PC-9 (cell line): Measurements from ENCODE around the gene TMPRSS12. TPM values are rescaled to one million over a fixed set of nuclear protein-coding genes. Genes with fewer than 3 reads are reported as not detected.

Source experiments
- BruUV-seq: library from RNA; stranded (reverse); fragments of 400-500 nt; replicated peaks from 2 replicates; lab custom pipeline; 2021; lab: Mats Ljungman, UMichigan
- CTCF ChIA-PET: fragments of 300-600 bp; sonication (Branson Sonifier 250); formaldehyde crosslinking; loops from one replicate; lab custom pipeline; 2022; ENCODE audit warnings: antibody characterized with exemption; lab: Charles Lee
- POLR2A ChIA-PET: fragments of 300-600 bp; sonication (Branson Sonifier 250); formaldehyde crosslinking; loops from one replicate; lab custom pipeline; 2022; ENCODE audit warnings: antibody characterized with exemption; ENCODE audit not compliant: unreplicated experiment; lab: Charles Lee
- DNase-seq, 2 experiments: peaks; one replicate each; pipeline versions ENCODE4 v3.0.0 to v3.0.0-alpha.2; 2015 to 2022; ENCODE audit warnings: mixed read lengths in 1 of 2
- H2AFZ ChIP-seq: fragments of 200-600 bp; sonication (generic); 2 replicates; pipeline ENCODE4 v1.8.1; 2017; ENCODE audit warnings: antibody characterized with exemption
- H3F3A ChIP-seq: fragments of 200-600 bp; sonication (generic); 2 replicates; pipeline ENCODE4 v1.8.1; 2017; ENCODE audit warnings: antibody characterized with exemption, mild to moderate bottlenecking, low read depth; ENCODE audit not compliant: insufficient read depth
- H3K27ac ChIP-seq: fragments of 200-600 bp; sonication (generic); 2 replicates; pipeline ENCODE4 v1.6.1; 2016; ENCODE audit warnings: mixed run types
- H3K27me3 ChIP-seq: fragments of 200-600 bp; sonication (generic); 2 replicates; pipeline ENCODE4 v1.6.1; 2016; ENCODE audit warnings: low read depth, mixed run types; ENCODE audit not compliant: insufficient read depth
- H3K36me3 ChIP-seq: fragments of 200-600 bp; sonication (generic); 2 replicates; pipeline ENCODE4 v1.6.1; 2016; ENCODE audit warnings: low read depth, mixed run types
- H3K4me1 ChIP-seq: fragments of 200-600 bp; sonication (generic); replicated peaks from 2 replicates; pipeline ENCODE4 v1.6.1; 2016; ENCODE audit warnings: mixed run types; ENCODE audit not compliant: insufficient read depth
- H3K4me2 ChIP-seq: fragments of 200-600 bp; sonication (generic); 2 replicates; pipeline ENCODE4 v1.6.1; 2017; ENCODE audit warnings: mixed run types
- H3K4me3 ChIP-seq: fragments of 200-600 bp; sonication (generic); 2 replicates; pipeline ENCODE4 v1.6.1; 2016; ENCODE audit warnings: mixed run types
- H3K79me2 ChIP-seq: fragments of 200-600 bp; sonication (generic); 2 replicates; pipeline ENCODE4 v1.6.1; 2017; ENCODE audit warnings: low read depth, mixed run types
- H3K9me2 ChIP-seq: fragments of 200-600 bp; sonication (generic); 2 replicates; pipeline ENCODE4 v1.8.1; 2017; ENCODE audit warnings: mild to moderate bottlenecking; ENCODE audit not compliant: insufficient read depth
- H3K9me3 ChIP-seq: fragments of 200-600 bp; sonication (generic); 2 replicates; pipeline ENCODE4 v1.8.1; 2016; ENCODE audit warnings: low read depth; ENCODE audit not compliant: insufficient read depth
- H4K20me1 ChIP-seq: fragments of 200-600 bp; sonication (generic); 2 replicates; pipeline ENCODE4 v1.8.1; 2017; ENCODE audit not compliant: insufficient read depth
- CTCF ChIP-seq: fragments of 200-600 bp; sonication (generic); conservative IDR thresholded peaks from 2 replicates; pipeline ENCODE4 v1.6.1; 2017; ENCODE audit warnings: mixed run types, antibody characterized with exemption, mild to moderate bottlenecking, moderate library complexity
- EZH2 ChIP-seq: fragments of 200-600 bp; sonication (generic); IDR thresholded peaks from 2 replicates; pipeline ENCODE4 v1.8.0; 2017; ENCODE audit warnings: antibody characterized with exemption, low read depth
- intact Hi-C: fragments of 100-400 bp; cut with micrococcal nuclease; formaldehyde crosslinking; loops from one replicate; pipeline ENCODE4 v1.10.0; 2022; ENCODE audit not compliant: unreplicated experiment
- total RNA-seq: library from RNA; stranded (reverse); gene quantifications from 2 replicates; pipeline ENCODE4 v1.2.3, GENCODE V29; 2021

TMPRSS12 gene
- total RNA-seq, 1 experiment from 2014 or later = not detected

DNA sequence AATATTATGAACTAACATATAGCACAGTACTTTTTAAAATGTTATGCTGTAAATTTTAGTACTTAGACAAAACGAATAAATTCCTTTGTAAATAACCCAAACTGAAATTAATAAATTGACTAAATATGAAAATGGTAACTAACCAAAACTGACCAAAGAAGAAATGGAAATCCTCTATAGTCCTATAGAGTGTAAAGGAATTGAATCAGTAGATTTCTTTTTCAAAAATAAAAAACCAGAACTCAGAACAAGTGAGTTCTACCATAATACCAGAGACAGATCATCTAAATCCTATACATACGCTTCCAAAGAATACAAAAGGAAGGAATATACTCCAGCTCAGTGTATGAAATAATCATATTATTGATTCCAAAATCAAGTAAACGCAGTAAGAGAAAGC, 39.8 kb downstream of the TMPRSS12 start:
- no peak overlapping the region for H3K4me2 ChIP-seq
- no peaks in the 10 kb centered on the region; the same call in 1 of the 2 replicates for H3K36me3 ChIP-seq
- H3K79me2 ChIP-seq = no peaks in the 10 kb centered on the region
- no TSS peak for BruUV-seq
- H2AFZ ChIP-seq = no peak overlapping the region
- POLR2A ChIA-PET = no interaction called here
- H3K9me2 ChIP-seq = no peaks in the 10 kb centered on the region
- TF ChIP-seq EZH2 = no peak
- H3K9me3 ChIP-seq = no peaks in the 10 kb centered on the region
- no peaks in the 10 kb centered on the region for H3K4me1 ChIP-seq
- H3F3A ChIP-seq = no peaks in the 10 kb centered on the region
- intact Hi-C loops = no loop called here
- no peaks in the 10 kb centered on the region for H4K20me1 ChIP-seq
- H3K4me3 ChIP-seq = no peak overlapping the region
- no peak for DNase-seq
- H3K27me3 ChIP-seq = no peaks in the 10 kb centered on the region
- H3K27ac ChIP-seq = no peak overlapping the region
- CTCF ChIA-PET = no interaction called here

DNA sequence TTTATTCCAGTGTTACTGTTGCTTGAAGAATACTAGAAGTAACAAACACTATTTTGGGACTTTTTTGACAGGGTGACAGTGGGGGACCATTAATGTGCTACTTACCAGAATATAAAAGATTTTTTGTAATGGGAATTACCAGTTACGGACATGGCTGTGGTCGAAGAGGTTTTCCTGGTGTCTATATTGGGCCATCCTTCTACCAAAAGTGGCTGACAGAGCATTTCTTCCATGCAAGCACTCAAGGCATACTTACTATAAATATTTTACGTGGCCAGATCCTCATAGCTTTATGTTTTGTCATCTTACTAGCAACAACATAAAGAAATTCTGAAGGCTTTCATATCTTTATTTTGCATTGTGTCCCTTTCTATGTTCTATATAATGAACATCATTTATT, 44.5 kb downstream of the TMPRSS12 start:
- Histone ChIP-seq H3K27me3 (no peaks in the 10 kb centered on the region), H3K4me1 (no peaks in the 10 kb centered on the region), H3K79me2 (no peaks in the 10 kb centered on the region), H3K9me2 (no peaks in the 10 kb centered on the region), H3K9me3 (no peaks in the 10 kb centered on the region), H3K4me2 (no peak overlapping the region), H3K27ac (no peak overlapping the region), H3F3A (no peaks in the 10 kb centered on the region), H4K20me1 (no peaks in the 10 kb centered on the region), H3K4me3 (no peak overlapping the region), H3K36me3 (no peaks in the 10 kb centered on the region; the same call in 1 of the 2 replicates), H2AFZ (no peak overlapping the region)
- intact Hi-C loops = no loop called here
- BruUV-seq = no TSS peak
- ChIA-PET CTCF (no interaction called here), POLR2A (no interaction called here)
- no peak for TF ChIP-seq CTCF
- no peak for TF ChIP-seq EZH2
- no peak for DNase-seq

- no peak overlapping the region for H2AFZ ChIP-seq
- ChIA-PET POLR2A (no interaction called here), CTCF (no interaction called here)
- H3K4me2 ChIP-seq = no peak overlapping the region
- H3K36me3 ChIP-seq = no peaks in the 10 kb centered on the region
- TF ChIP-seq EZH2 (no peak), CTCF (no peak)
- H4K20me1 ChIP-seq = no peaks in the 10 kb centered on the region
- H3F3A ChIP-seq = no peaks in the 10 kb centered on the region
- H3K27me3 ChIP-seq = no peaks in the 10 kb centered on the region
- intact Hi-C loops = no loop called here
- no peaks in the 10 kb centered on the region for H3K79me2 ChIP-seq
- no peaks in the 10 kb centered on the region for H3K9me2 ChIP-seq
- no TSS peak for BruUV-seq
- no peak for DNase-seq
- no peaks in the 10 kb centered on the region for H3K4me1 ChIP-seq
- no peak overlapping the region for H3K4me3 ChIP-seq
- H3K27ac ChIP-seq = no peak overlapping the region
- H3K9me3 ChIP-seq = no peaks in the 10 kb centered on the region
These were observed 45.9 kb downstream of the TMPRSS12 start for GRCh38 chr12:50888666-50889065.

DNA sequence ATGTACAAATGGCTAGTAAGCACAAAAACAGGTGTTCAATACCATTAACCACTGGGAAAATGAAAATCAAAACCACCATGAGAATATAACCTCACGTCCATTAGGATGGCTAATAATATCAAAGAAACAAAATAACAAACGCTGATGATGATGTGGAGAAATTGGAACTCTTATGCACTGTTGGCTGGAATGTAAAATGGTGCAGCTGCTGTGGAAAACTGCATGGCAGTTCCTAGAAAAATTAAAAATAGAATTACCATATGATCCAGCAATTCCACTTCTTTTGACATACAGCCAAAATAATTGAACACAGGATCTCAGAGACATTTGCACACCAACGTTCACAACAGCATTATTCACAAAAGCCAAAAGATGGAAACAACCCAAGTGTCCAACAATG, 51.5 kb downstream of the TMPRSS12 start:
- Histone ChIP-seq H3K36me3 (no peaks in the 10 kb centered on the region), H2AFZ (no peak overlapping the region), H4K20me1 (no peaks in the 10 kb centered on the region), H3F3A (no peaks in the 10 kb centered on the region), H3K9me2 (peaks cover 3% of the 10 kb centered on the region; the same call in 1 of the 2 replicates), H3K4me2 (no peak overlapping the region), H3K79me2 (no peaks in the 10 kb centered on the region), H3K4me3 (no peak overlapping the region), H3K27ac (no peak overlapping the region), H3K27me3 (no peaks in the 10 kb centered on the region), H3K4me1 (no peaks in the 10 kb centered on the region), H3K9me3 (no peaks in the 10 kb centered on the region)
- CTCF ChIA-PET = no interaction called here
- POLR2A ChIA-PET = no interaction called here
- no peak for DNase-seq
- intact Hi-C loops = no loop called here
- no peak for TF ChIP-seq CTCF
- no peak for TF ChIP-seq EZH2
- no TSS peak for BruUV-seq
